GM04504 (cell line): ENCODE data around the gene NUP35.

ENCODE experiments used
- DNase-seq: peaks from one replicate; pipeline ENCODE4 v3.0.0-alpha.2; 2012; ENCODE audit warnings: low read depth

NUP35 gene

GRCh38 chr2:183124222-183124956 is at the start of gene NUP35:
Gene NUP35 (plus strand): TSS chr2:183124443. CDS start chr2:183124458, 15 bp downstream.
- DNase-seq = peak; percentile 69

GRCh38 chr2:183078163-183078463 is 46.1 kb upstream of the NUP35 start:
- no peak for DNase-seq

GRCh38 chr2:183078464-183079138 is 45.6 kb upstream of the NUP35 start, which contains the start of gene DUSP19:
Gene DUSP19 (plus strand): TSS chr2:183078747. CDS start chr2:183078934, 187 bp downstream.
- DNase-seq = peak; percentile 59

- DNase-seq = no peak
Measured at GRCh38 chr2:183079139-183079775, 45.0 kb upstream of the NUP35 start.

GRCh38 chr2:183081911-183082310 is 42.3 kb upstream of the NUP35 start:
- DNase-seq = no peak

GRCh38 chr2:183088061-183088460 is 36.2 kb upstream of the NUP35 start:
- DNase-seq = no peak

GRCh38 chr2:183089192-183089851 is 34.9 kb upstream of the NUP35 start:
- no peak for DNase-seq

GRCh38 chr2:183091318-183091953 is 32.8 kb upstream of the NUP35 start:
- DNase-seq = no peak

- DNase-seq = no peak
Measured at GRCh38 chr2:183091954-183092345, 32.3 kb upstream of the NUP35 start.

GRCh38 chr2:183093857-183094657 is 30.2 kb upstream of the NUP35 start:
- DNase-seq = no peak

GRCh38 chr2:183105402-183106134 is 18.7 kb upstream of the NUP35 start:
- peak; percentile 14 for DNase-seq

GRCh38 chr2:183112577-183112976 is 11.7 kb upstream of the NUP35 start:
- DNase-seq = no peak

- DNase-seq = no peak
Measured at GRCh38 chr2:183113630-183114029, 10.6 kb upstream of the NUP35 start.

GRCh38 chr2:183117226-183117625 is 7.0 kb upstream of the NUP35 start:
- no peak for DNase-seq

- no peak for DNase-seq
Measured at GRCh38 chr2:183123117-183123958, 905 bp upstream of the NUP35 start.

- DNase-seq = no peak
Measured at GRCh38 chr2:183123959-183124221, 353 bp upstream of the NUP35 start.

- DNase-seq = no peak
Measured at GRCh38 chr2:183124957-183125255, 663 bp downstream of the NUP35 start.

- DNase-seq = no peak
Measured at GRCh38 chr2:183125659-183126341, 1.6 kb downstream of the NUP35 start.

- DNase-seq = no peak
Measured at GRCh38 chr2:183126635-183127034, 2.4 kb downstream of the NUP35 start.

GRCh38 chr2:183134016-183134415 is 9.8 kb downstream of the NUP35 start:
- DNase-seq = no peak
